ENCODE measurements around the gene IQGAP2.
A peak's percentile ranks its signal among the peaks of the same experiment; 100 is the strongest.

DNA sequence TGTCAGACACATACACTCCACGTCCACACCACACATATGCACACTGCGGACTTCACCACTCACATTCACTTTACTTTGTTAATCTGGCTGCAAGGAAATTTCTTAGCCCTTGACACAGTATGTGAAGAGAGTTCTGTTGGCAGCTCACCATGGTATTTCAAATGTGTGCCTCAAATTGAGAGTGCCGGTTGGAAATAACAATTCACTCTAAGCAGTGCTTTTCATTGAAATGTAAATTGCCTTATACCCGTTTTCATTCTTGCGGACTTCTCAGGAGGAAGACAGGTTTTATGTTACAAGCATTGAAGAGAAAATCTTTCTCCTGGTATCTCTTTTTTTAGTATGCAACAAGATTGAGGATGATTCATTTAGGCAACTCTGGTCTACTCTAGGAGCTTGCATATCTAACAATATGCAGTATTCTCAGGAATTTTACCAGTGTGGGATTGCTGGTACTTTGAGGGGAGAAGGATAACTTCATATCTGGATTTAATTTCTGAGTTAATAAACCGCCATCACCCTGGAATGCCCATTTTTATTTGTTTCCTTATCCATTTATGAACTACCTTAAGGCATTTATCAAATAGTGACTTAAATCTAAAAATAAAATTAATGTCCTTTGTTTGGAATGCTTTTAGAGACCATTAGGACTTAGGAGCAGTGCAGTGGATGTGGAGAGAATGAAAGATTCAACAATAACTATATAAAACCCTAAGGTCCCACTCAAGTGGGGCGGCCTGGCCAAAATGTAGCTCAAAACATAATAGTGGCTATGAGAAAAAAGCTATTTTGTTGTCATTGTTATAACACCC, 87.0 kb downstream of the IQGAP2 start:
- TF ChIP-seq TSHZ2 (CRISPR knock-in tag; IDR thresholded peaks at IDR 0.05) = no peak
- peak; percentile 18; the same call in 1 of the 2 replicates for TF ChIP-seq PATZ1 (CRISPR knock-in tag; IDR thresholded peaks at IDR 0.05; ENCODE audit: borderline replicate concordance)
- TF ChIP-seq ARNTL (CRISPR knock-in tag; IDR thresholded peaks at IDR 0.05; ENCODE audit: borderline replicate concordance, low read depth) = no peak
- 0 out of 2 replicates have a peak, but pooled peaks have one; percentile 10 for TF ChIP-seq ZFP3 (CRISPR knock-in tag; IDR thresholded peaks at IDR 0.05)
- no peak for TF ChIP-seq TCF4 (CRISPR knock-in tag; IDR thresholded peaks at IDR 0.05; ENCODE audit: borderline replicate concordance)
- 0 out of 2 replicates have a peak, but pooled peaks have one; percentile 57 for TF ChIP-seq SNAI2 (CRISPR knock-in tag; IDR thresholded peaks at IDR 0.05)
- TF ChIP-seq ZNF70 (CRISPR knock-in tag; IDR thresholded peaks at IDR 0.05) = peak; percentile 82
- TF ChIP-seq ISL1 (CRISPR knock-in tag; IDR thresholded peaks at IDR 0.05) = peak; percentile 99
- no peak for TF ChIP-seq ZC3H10 (CRISPR knock-in tag; IDR thresholded peaks at IDR 0.05)
- TF ChIP-seq ZNF8 (CRISPR knock-in tag; IDR thresholded peaks at IDR 0.05) = no peak
- no peak; the same call in 1 of the 2 replicates for TF ChIP-seq POU6F1 (CRISPR knock-in tag; IDR thresholded peaks at IDR 0.05; ENCODE audit: borderline replicate concordance, low read depth)
- no peak for TF ChIP-seq TOX (CRISPR knock-in tag; IDR thresholded peaks at IDR 0.05; ENCODE audit: borderline replicate concordance)
- TF ChIP-seq PPARA (CRISPR knock-in tag; IDR thresholded peaks at IDR 0.05; ENCODE audit: borderline replicate concordance) = no peak
- TF ChIP-seq GLIS3 (CRISPR knock-in tag; IDR thresholded peaks at IDR 0.05) = no peak

Measured in SK-N-SH treated with all-trans-retinoic acid at 6 μM for 48 hours (cell line).